Neural crest cell (in vitro differentiated cells): ENCODE measurements around the gene MYH9. TPM values are rescaled to one million over a fixed set of nuclear protein-coding genes. Genes with fewer than 3 reads are reported as not detected.

Source experiments
- DNase-seq: peaks from one replicate; pipeline ENCODE4 v3.0.0; 2021; ENCODE audit warnings: low read depth, mixed read lengths, low spot score
- H3K27ac Mint-ChIP-seq: one replicate; pipeline ENCODE4 v1.8.0; 2021; ENCODE audit warnings: mild to moderate bottlenecking, mixed read lengths; ENCODE audit not compliant: unreplicated experiment
- H3K27me3 Mint-ChIP-seq: 2 replicates; pipeline ENCODE4 v1.8.0; 2021; ENCODE audit warnings: low read depth, mild to moderate bottlenecking, mixed read lengths
- H3K36me3 Mint-ChIP-seq: 2 replicates; pipeline ENCODE4 v1.8.0; 2021; ENCODE audit warnings: low read depth, mild to moderate bottlenecking, mixed read lengths
- H3K4me1 Mint-ChIP-seq: 2 replicates; pipeline ENCODE4 v1.8.0; 2021; ENCODE audit warnings: mixed read lengths
- H3K4me3 Mint-ChIP-seq: one replicate; pipeline ENCODE4 v1.8.0; 2021; ENCODE audit warnings: mild to moderate bottlenecking, mixed read lengths
- H3K9me3 Mint-ChIP-seq: 2 replicates; pipeline ENCODE4 v1.8.0; 2021; ENCODE audit warnings: mixed read lengths
- total RNA-seq: library from RNA; stranded (reverse); gene quantifications from 2 replicates; pipeline ENCODE4 v1.2.1, GENCODE V29; 2021
- TF ChIP-seq, protein P1 (sequence below): fragments of 200-600 bp; sonication (generic); conservative IDR thresholded peaks from 2 replicates; pipeline ENCODE4 v1.5.0; 2021; ENCODE audit warnings: antibody characterized with exemption, mild to moderate bottlenecking

MYH9 gene
- total RNA-seq, 1 donor from 2014 or later, result 160 TPM

- no peak for DNase-seq
- H3K9me3 Mint-ChIP-seq, result no peaks in the 10 kb centered on the region
- H3K4me1 Mint-ChIP-seq, result peaks cover 17% of the 10 kb centered on the region
- TF ChIP-seq, protein P1, sequence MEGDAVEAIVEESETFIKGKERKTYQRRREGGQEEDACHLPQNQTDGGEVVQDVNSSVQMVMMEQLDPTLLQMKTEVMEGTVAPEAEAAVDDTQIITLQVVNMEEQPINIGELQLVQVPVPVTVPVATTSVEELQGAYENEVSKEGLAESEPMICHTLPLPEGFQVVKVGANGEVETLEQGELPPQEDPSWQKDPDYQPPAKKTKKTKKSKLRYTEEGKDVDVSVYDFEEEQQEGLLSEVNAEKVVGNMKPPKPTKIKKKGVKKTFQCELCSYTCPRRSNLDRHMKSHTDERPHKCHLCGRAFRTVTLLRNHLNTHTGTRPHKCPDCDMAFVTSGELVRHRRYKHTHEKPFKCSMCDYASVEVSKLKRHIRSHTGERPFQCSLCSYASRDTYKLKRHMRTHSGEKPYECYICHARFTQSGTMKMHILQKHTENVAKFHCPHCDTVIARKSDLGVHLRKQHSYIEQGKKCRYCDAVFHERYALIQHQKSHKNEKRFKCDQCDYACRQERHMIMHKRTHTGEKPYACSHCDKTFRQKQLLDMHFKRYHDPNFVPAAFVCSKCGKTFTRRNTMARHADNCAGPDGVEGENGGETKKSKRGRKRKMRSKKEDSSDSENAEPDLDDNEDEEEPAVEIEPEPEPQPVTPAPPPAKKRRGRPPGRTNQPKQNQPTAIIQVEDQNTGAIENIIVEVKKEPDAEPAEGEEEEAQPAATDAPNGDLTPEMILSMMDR, result no peak
- H3K36me3 Mint-ChIP-seq, result no peaks in the 10 kb centered on the region
- peak overlapping the region; percentile 44 for H3K4me3 Mint-ChIP-seq
- no peak overlapping the region for H3K27ac Mint-ChIP-seq
- H3K27me3 Mint-ChIP-seq, result no peaks in the 10 kb centered on the region
Observed at GRCh38 chr22:36409056-36409455, 21.3 kb upstream of the MYH9 start.

GRCh38 chr22:36406721-36407120, 19.0 kb upstream of the MYH9 start:
- Mint-ChIP-seq H3K4me3 (no peak overlapping the region), H3K9me3 (no peaks in the 10 kb centered on the region)

DNA sequence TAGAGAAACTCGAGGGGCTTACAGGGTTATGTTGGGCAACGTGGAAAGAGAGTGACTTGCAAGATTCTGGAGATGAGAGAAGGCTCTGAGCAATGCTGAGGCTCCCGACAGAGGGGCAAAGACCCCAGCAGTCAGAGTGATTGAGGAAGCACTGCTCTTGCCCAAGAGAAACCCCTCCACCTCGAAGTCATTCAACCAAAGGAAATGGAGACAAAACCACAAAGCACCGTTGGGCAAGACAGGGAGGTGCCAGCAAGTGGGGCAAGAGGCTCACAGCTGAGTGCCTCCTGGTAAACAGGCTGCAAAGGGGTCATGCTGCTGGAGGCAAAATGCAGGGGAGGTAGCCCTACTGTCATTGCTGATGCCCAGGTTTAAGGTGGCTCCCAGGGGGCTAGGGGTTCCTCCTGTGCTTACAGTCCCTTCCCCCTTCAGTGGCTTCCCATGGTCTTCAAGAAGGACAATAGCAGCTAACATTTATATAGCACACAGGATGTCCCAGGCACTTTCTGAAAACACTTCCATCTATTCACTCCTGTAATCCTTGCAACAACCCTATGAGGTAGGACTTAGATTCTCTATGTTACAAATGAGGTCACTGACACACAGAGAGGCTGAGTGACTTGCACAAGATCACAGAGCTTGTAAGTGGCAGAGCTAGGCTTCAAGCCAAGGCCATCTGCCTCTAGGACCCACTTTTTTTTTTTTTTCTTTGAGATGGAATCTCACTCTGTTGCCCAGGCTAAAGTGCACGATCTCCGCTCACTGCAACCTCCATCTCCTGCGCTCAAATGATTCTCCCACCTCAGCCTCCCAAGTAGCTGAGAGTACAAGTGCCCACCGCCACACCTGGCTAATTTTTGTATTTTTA, 18.1 kb upstream of the MYH9 start:
- TF ChIP-seq, protein P1, result no peak
- H3K4me3 Mint-ChIP-seq, result no peak overlapping the region
- H3K27me3 Mint-ChIP-seq, result no peaks in the 10 kb centered on the region
- H3K36me3 Mint-ChIP-seq, result no peaks in the 10 kb centered on the region
- H3K9me3 Mint-ChIP-seq, result no peaks in the 10 kb centered on the region
- H3K4me1 Mint-ChIP-seq, result peaks cover 17% of the 10 kb centered on the region
- no peak for DNase-seq
- H3K27ac Mint-ChIP-seq, result no peak overlapping the region

More at GRCh38 chr22:36406721-36407120, 19.0 kb upstream of the MYH9 start:
- Mint-ChIP-seq H3K4me1 (peaks cover 17% of the 10 kb centered on the region), H3K27ac (no peak overlapping the region), H3K27me3 (no peaks in the 10 kb centered on the region), H3K36me3 (no peaks in the 10 kb centered on the region)
- TF ChIP-seq, protein P1, result no peak
- DNase-seq, result no peak

- H3K27ac Mint-ChIP-seq, result no peak overlapping the region
- no peak overlapping the region for H3K4me3 Mint-ChIP-seq
Observed at GRCh38 chr22:36405221-36405661, 17.5 kb upstream of the MYH9 start.

GRCh38 chr22:36404446-36404845, 16.7 kb upstream of the MYH9 start:
- H3K9me3 Mint-ChIP-seq, result no peaks in the 10 kb centered on the region
- peaks cover 5% of the 10 kb centered on the region for H3K4me1 Mint-ChIP-seq
- no peak overlapping the region for H3K27ac Mint-ChIP-seq
- TF ChIP-seq, protein P1, result no peak
- no peaks in the 10 kb centered on the region for H3K36me3 Mint-ChIP-seq
- DNase-seq, result no peak
- H3K27me3 Mint-ChIP-seq, result no peaks in the 10 kb centered on the region
- H3K4me3 Mint-ChIP-seq, result no peak overlapping the region

More at GRCh38 chr22:36405221-36405661, 17.5 kb upstream of the MYH9 start:
- Mint-ChIP-seq H3K36me3 (no peaks in the 10 kb centered on the region), H3K4me1 (peaks cover 11% of the 10 kb centered on the region), H3K9me3 (no peaks in the 10 kb centered on the region), H3K27me3 (no peaks in the 10 kb centered on the region)
- TF ChIP-seq, protein P1, result no peak
- no peak for DNase-seq
